IMR-90 (cell line): ENCODE data around the gene PRR12. TPM values are rescaled to one million over a fixed set of nuclear protein-coding genes. Genes with fewer than 3 reads are reported as not detected.

Source experiments
- ATAC-seq: fragments of 200-7000 bp; cut with Tn5 transposase; 2 replicates; pipeline ENCODE4 v1.9.1; 2020; ENCODE audit warnings: low read depth, mild to moderate bottlenecking, moderate library complexity
- BruUV-seq: library from RNA; stranded (reverse); fragments of 400-500 nt; replicated peaks from 2 replicates; lab custom pipeline; 2021; lab: Mats Ljungman, UMichigan
- CTCF ChIA-PET: fragments of 300-600 bp; formaldehyde crosslinking; extraction: SDS; loops from one replicate; lab custom pipeline; 2021; ENCODE audit warnings: antibody characterized with exemption; lab: Yijun Ruan, JAX
- POLR2A ChIA-PET: fragments of 300-600 bp; sonication (Branson Sonifier 250); formaldehyde crosslinking; loops from one replicate; lab custom pipeline; 2022; ENCODE audit warnings: antibody characterized with exemption; ENCODE audit not compliant: unreplicated experiment; lab: Charles Lee
- DNase-seq: peaks from one replicate; pipeline ENCODE4 v3.0.0; 2013
- H2AFZ ChIP-seq: replicated peaks from 2 replicates; pipeline ENCODE3; 2013; ENCODE audit warnings: low read length, mild to moderate bottlenecking; ENCODE audit not compliant: poor library complexity
- H2AK5ac ChIP-seq: 2 replicates; pipeline ENCODE4 v1.6.1; 2013; ENCODE audit warnings: low read depth, low read length, inconsistent platforms
- H2AK9ac ChIP-seq: replicated peaks from 2 replicates; pipeline ENCODE3; 2013; ENCODE audit warnings: mild to moderate bottlenecking, low read depth, low read length, moderate library complexity; ENCODE audit not compliant: poor library complexity
- H2BK120ac ChIP-seq: 2 replicates; pipeline ENCODE4 v1.6.1; 2013; ENCODE audit warnings: low read depth, low read length, inconsistent platforms
- H2BK15ac ChIP-seq: 3 replicates; pipeline ENCODE4 v1.6.1; 2013; ENCODE audit warnings: low read depth, low read length, inconsistent platforms
- H2BK20ac ChIP-seq: 2 replicates; pipeline ENCODE4 v1.6.1; 2013; ENCODE audit warnings: low read depth, mild to moderate bottlenecking, inconsistent platforms, low read length, moderate library complexity
- H2BK5ac ChIP-seq: 2 replicates; pipeline ENCODE4 v1.6.1; 2013; ENCODE audit warnings: mild to moderate bottlenecking, low read depth, low read length, inconsistent platforms; ENCODE audit not compliant: poor library complexity, severe bottlenecking
- H3K14ac ChIP-seq: replicated peaks from 2 replicates; pipeline ENCODE4 v1.6.1; 2013; ENCODE audit warnings: low read depth, low read length, inconsistent platforms
- H3K18ac ChIP-seq: 2 replicates; pipeline ENCODE4 v1.6.1; 2013; ENCODE audit warnings: low read depth, low read length, control low read depth
- H3K23ac ChIP-seq: 2 replicates; pipeline ENCODE4 v1.6.1; 2013; ENCODE audit warnings: low read depth, low read length, inconsistent platforms
- H3K27ac ChIP-seq: 2 replicates; pipeline ENCODE4 v1.5.1; 2013; ENCODE audit warnings: mild to moderate bottlenecking, control low read depth, low read length; ENCODE audit not compliant: insufficient read depth
- H3K27me3 ChIP-seq: 2 replicates; pipeline ENCODE4 v1.6.1; 2013; ENCODE audit warnings: low read length; ENCODE audit not compliant: control insufficient read depth, insufficient read depth
- H3K36me3 ChIP-seq: 2 replicates; pipeline ENCODE4 v1.6.1; 2013; ENCODE audit warnings: low read length, mixed read lengths; ENCODE audit not compliant: control insufficient read depth, insufficient read depth
- H3K4ac ChIP-seq: 2 replicates; pipeline ENCODE4 v1.6.1; 2013; ENCODE audit warnings: low read depth, low read length, inconsistent platforms
- H3K4me1 ChIP-seq: 2 replicates; pipeline ENCODE4 v1.6.1; 2013; ENCODE audit warnings: low read length, mixed read lengths; ENCODE audit not compliant: control insufficient read depth, insufficient read depth
- H3K4me2 ChIP-seq: 2 replicates; pipeline ENCODE4 v1.6.1; 2013; ENCODE audit warnings: low read depth, mild to moderate bottlenecking, control low read depth, low read length, moderate library complexity
- H3K4me3 ChIP-seq: 2 replicates; pipeline ENCODE4 v1.5.1; 2013; ENCODE audit warnings: low read depth, mild to moderate bottlenecking, control low read depth, low read length, moderate library complexity; ENCODE audit not compliant: insufficient read depth
- H3K56ac ChIP-seq: 2 replicates; pipeline ENCODE4 v1.6.1; 2013; ENCODE audit warnings: low read length, inconsistent platforms; ENCODE audit not compliant: insufficient read depth; ENCODE audit errors: extremely low read depth
- H3K79me1 ChIP-seq, 2 experiments: 2 replicates each; pipeline ENCODE4 v1.6.1; 2013; ENCODE audit warnings: low read length in 2 of 2, inconsistent platforms in 1 of 2, low read depth in 1 of 2
- H3K9ac ChIP-seq: 2 replicates; pipeline ENCODE4 v1.6.1; 2013; ENCODE audit warnings: low read depth, low read length, control low read depth
- H3K9me1 ChIP-seq: 2 replicates; pipeline ENCODE4 v1.6.1; 2013; ENCODE audit warnings: low read length, inconsistent platforms; ENCODE audit not compliant: insufficient read depth
- H3K9me3 ChIP-seq: 2 replicates; pipeline ENCODE4 v1.6.1; 2013; ENCODE audit warnings: low read length; ENCODE audit not compliant: control insufficient read depth, insufficient read depth
- H4K20me1 ChIP-seq: 2 replicates; pipeline ENCODE4 v1.6.1; 2013; ENCODE audit warnings: low read length, inconsistent platforms; ENCODE audit not compliant: insufficient read depth
- H4K5ac ChIP-seq: 2 replicates; pipeline ENCODE4 v1.6.1; 2013; ENCODE audit warnings: mild to moderate bottlenecking, low read depth, low read length, control low read depth
- H4K8ac ChIP-seq, 2 experiments: 2 replicates each; pipeline ENCODE4 v1.6.1; 2013; ENCODE audit warnings: low read depth in 2 of 2, low read length in 2 of 2, control low read depth in 1 of 2, inconsistent platforms in 1 of 2
- H4K91ac ChIP-seq: 2 replicates; pipeline ENCODE4 v1.6.1; 2013; ENCODE audit warnings: low read depth, low read length, inconsistent platforms; ENCODE audit not compliant: insufficient read depth
- BHLHE40 ChIP-seq: fragments of 150-350 bp; IDR thresholded peaks from 2 replicates; pipeline ENCODE4 v1.6.1; 2016; ENCODE audit warnings: mild to moderate bottlenecking, low read depth, low read length
- CEBPB ChIP-seq: IDR thresholded peaks from 2 replicates; pipeline ENCODE4 v1.6.1; 2012; ENCODE audit warnings: low read depth, low read length, improper control_type of control experiment
- CHD1 ChIP-seq: IDR thresholded peaks from 2 replicates; pipeline ENCODE4 v1.6.1; 2012; ENCODE audit warnings: low read depth, low read length, improper control_type of control experiment
- CTCF ChIP-seq: conservative IDR thresholded peaks from 2 replicates; pipeline ENCODE4 v1.5.1; 2012; ENCODE audit warnings: mild to moderate bottlenecking, low read depth, low read length, improper control_type of control experiment
- FOS ChIP-seq: fragments of 150-350 bp; IDR thresholded peaks from 2 replicates; pipeline ENCODE4 v1.6.1; 2016; ENCODE audit warnings: low read depth, low read length
- MAZ ChIP-seq: IDR thresholded peaks from 2 replicates; pipeline ENCODE4 v1.6.1; 2012; ENCODE audit warnings: low read depth, mild to moderate bottlenecking, low read length, improper control_type of control experiment, moderate library complexity, borderline replicate concordance
- RAD21 ChIP-seq: IDR thresholded peaks from 2 replicates; pipeline ENCODE4 v1.6.1; 2012; ENCODE audit warnings: low read length, improper control_type of control experiment
- RFX5 ChIP-seq: IDR thresholded peaks from 2 replicates; pipeline ENCODE4 v1.8.0; 2012; ENCODE audit warnings: low read depth, mild to moderate bottlenecking, low read length, moderate library complexity
- WGBS, 2 experiments: methylation state at CpG; one replicate each; pipeline versions ENCODE4 v1.1.5 to v1.1.7; 2013; ENCODE audit warnings: missing lambda C conversion rate in 2 of 2; ENCODE audit not compliant: insufficient read length in 1 of 2; ENCODE audit errors: extremely low coverage in 2 of 2; 5-methylcytosine and 5-hydroxymethylcytosine counted together
- dilution Hi-C: fragments of 300-500 bp; cut with HindIII; formaldehyde crosslinking; loops from one replicate; pipeline ENCODE4 v1.14.3; 2018; ENCODE audit warnings: low sequenced_read_pairs; ENCODE audit not compliant: unreplicated experiment
- in situ Hi-C: fragments of 300-500 bp; cut with MboI; formaldehyde crosslinking; loops from 3 replicates; pipeline ENCODE4 v1.14.3; 2019; ENCODE audit warnings: low sequenced_read_pairs, inconsistent platforms, mixed read lengths
- intact Hi-C: fragments of 100-400 bp; cut with micrococcal nuclease; formaldehyde crosslinking; loops from 2 replicates; pipeline ENCODE4 v1.10.0; 2022
- polyA plus RNA-seq, 3 experiments: library from polyadenylated mRNA; depleted of rRNA; stranded (reverse); fragments of >200 nt; gene quantifications; 2 replicates each; pipeline ENCODE4 v1.2.3, GENCODE V29; 2012; ENCODE audit warnings: low replicate concordance in 1 of 3
- total RNA-seq: library from RNA; depleted of rRNA; stranded (reverse); fragments of >200 nt; gene quantifications from 2 replicates; pipeline ENCODE4 v1.2.3, GENCODE V29; 2012

PRR12 gene
- total and polyA plus RNA-seq, 2 of the 4 experiments (the other 2 are of a cell fraction), result 0.36 to 4.1 TPM

GRCh38 chr19:49614096-49614833 lies 23.3 kb downstream of the PRR12 start:
- in situ Hi-C loops, result no loop called here
- ATAC-seq, result peak; percentile 91
- 51% methylated on average over 6 of the region's 19 CpGs; no CpG with 5 or more reads in 1 of the 2 experiments for WGBS, 2 experiments
- dilution Hi-C loops, result no loop called here
- H4K5ac ChIP-seq, result peak overlapping the region; percentile 4; the same call in 1 of the 2 replicates
- H2BK15ac ChIP-seq, result no peak overlapping the region; the same call in 2 of the 3 replicates
- H3K56ac ChIP-seq, result no peak overlapping the region
- intact Hi-C loops, result no loop called here
- no peak overlapping the region for H3K9ac ChIP-seq
- H2AK5ac ChIP-seq, result peak overlapping the region; percentile 75
- no peaks in the 10 kb centered on the region for H3K9me3 ChIP-seq
- peak overlapping the region; percentile 84 for H3K4ac ChIP-seq
- H4K91ac ChIP-seq, result peak overlapping the region; percentile 7; the same call in 1 of the 2 replicates
- H4K8ac ChIP-seq, result peak overlapping the region in 1 of 2 experiments; percentile 70; a peak in 2 of 4 replicates
- H3K23ac ChIP-seq, result peak overlapping the region; percentile 43; the same call in 1 of the 2 replicates
- peak overlapping the region; percentile 38 for H2AFZ ChIP-seq
- DNase-seq, result peak; percentile 91
- H2BK20ac ChIP-seq, result 0 out of 2 replicates have a peak overlapping the region, but pooled peaks have one; percentile 12
- H3K4me3 ChIP-seq, result no peak overlapping the region
- CTCF ChIA-PET, result no interaction called here
- H4K20me1 ChIP-seq, result peaks cover 31% of the 10 kb centered on the region
- H3K36me3 ChIP-seq, result peaks cover 42% of the 10 kb centered on the region
- no peaks in the 10 kb centered on the region for H3K27me3 ChIP-seq
- H3K4me2 ChIP-seq, result peak overlapping the region; percentile 16; the same call in 1 of the 2 replicates
- peak overlapping the region; percentile 3; the same call in 1 of the 2 replicates for H3K18ac ChIP-seq
- H3K27ac ChIP-seq, result peak overlapping the region; percentile 45
- H2BK5ac ChIP-seq, result peak overlapping the region; percentile 79
- peak overlapping the region; percentile 86 for H2AK9ac ChIP-seq
- H2BK120ac ChIP-seq, result peak overlapping the region; percentile 50; the same call in 1 of the 2 replicates
- no TSS peak for BruUV-seq
- peaks cover 16% of the 10 kb centered on the region for H3K4me1 ChIP-seq
- H3K14ac ChIP-seq, result peak overlapping the region; percentile 20; the same call in 1 of the 2 replicates
- H3K9me1 ChIP-seq, result peaks cover 10% of the 10 kb centered on the region
- POLR2A ChIA-PET, result interaction anchor here (0.6 kb wide), 1 partner anchor 20 kb away, joined by 3 read pairs; no protein-coding TSS in a partner anchor
- TF ChIP-seq CHD1, result no peak
- peak; percentile 27; the same call in 1 of the 2 replicates for TF ChIP-seq CTCF
- peak; percentile 76 for TF ChIP-seq FOS
- peak; percentile 63; the same call in 1 of the 2 replicates for TF ChIP-seq CEBPB
- 0 out of 2 replicates have a peak, but pooled peaks have one; percentile 17 for TF ChIP-seq RAD21
- 0 out of 2 replicates have a peak, but pooled peaks have one; percentile 8 for TF ChIP-seq MAZ
- no peak for TF ChIP-seq RFX5
- 0 out of 2 replicates have a peak, but pooled peaks have one; percentile 3 for TF ChIP-seq BHLHE40
- H3K79me1 ChIP-seq, result peaks cover 37 to 79% of the 10 kb centered on the region in 2 experiments
